Measurements from ENCODE around the gene EZH2. TPM values are rescaled to one million over a fixed set of nuclear protein-coding genes. Genes with fewer than 3 reads are reported as not detected.
A peak's percentile ranks its signal among the peaks of the same experiment; 100 is the strongest.

Gene EZH2
- total and polyA plus RNA-seq, 7 donors: 0.71 to 14.6 (median 1.9) TPM

DNA sequence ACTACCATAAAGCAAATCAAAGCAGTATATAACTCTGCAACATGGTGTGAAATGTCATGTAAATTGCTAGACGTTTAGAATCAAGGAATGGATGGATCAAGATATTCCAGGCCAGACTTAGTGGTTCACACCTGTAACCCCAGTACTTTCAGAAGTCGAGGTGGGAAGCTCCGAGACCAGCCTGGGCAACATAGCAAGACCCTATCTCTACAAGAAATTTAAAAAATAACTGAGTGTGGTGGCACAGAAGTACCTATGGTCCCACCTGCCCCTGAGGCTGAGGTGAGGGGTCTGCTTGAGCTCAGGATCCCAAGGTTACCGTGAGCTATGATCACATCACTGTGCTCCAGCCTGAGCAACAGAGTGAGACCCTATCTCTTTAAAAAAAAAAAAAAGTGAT is 2.8 kb upstream of the EZH2 start:
- Histone ChIP-seq H3K4me3 (no peak overlapping the region), H3K4me1 (peaks cover 0 to 11% (median 7%) of the 10 kb centered on the region in 4 donors), H3K27ac (no peak overlapping the region), H3K27me3 (peaks cover 0 to 15% (median 10%) of the 10 kb centered on the region in 3 donors), H3K36me3 (no peaks in the 10 kb centered on the region), H3K9me3 (no peaks in the 10 kb centered on the region)
- intact Hi-C loops (cut with DNase I): loop anchor here (10.0 kb wide), 2 partner anchors 238 to 382 kb away; partner anchors contain the start of gene ZNF425
- TF ChIP-seq POLR2AphosphoS5 (IDR thresholded peaks at IDR 0.05) (no peak), POLR2A (IDR thresholded peaks at IDR 0.05) (no peak), EP300 (IDR thresholded peaks at IDR 0.05) (no peak)
- TF ChIP-seq, protein P1, sequence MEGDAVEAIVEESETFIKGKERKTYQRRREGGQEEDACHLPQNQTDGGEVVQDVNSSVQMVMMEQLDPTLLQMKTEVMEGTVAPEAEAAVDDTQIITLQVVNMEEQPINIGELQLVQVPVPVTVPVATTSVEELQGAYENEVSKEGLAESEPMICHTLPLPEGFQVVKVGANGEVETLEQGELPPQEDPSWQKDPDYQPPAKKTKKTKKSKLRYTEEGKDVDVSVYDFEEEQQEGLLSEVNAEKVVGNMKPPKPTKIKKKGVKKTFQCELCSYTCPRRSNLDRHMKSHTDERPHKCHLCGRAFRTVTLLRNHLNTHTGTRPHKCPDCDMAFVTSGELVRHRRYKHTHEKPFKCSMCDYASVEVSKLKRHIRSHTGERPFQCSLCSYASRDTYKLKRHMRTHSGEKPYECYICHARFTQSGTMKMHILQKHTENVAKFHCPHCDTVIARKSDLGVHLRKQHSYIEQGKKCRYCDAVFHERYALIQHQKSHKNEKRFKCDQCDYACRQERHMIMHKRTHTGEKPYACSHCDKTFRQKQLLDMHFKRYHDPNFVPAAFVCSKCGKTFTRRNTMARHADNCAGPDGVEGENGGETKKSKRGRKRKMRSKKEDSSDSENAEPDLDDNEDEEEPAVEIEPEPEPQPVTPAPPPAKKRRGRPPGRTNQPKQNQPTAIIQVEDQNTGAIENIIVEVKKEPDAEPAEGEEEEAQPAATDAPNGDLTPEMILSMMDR (IDR thresholded peaks at IDR 0.05): no peak
- DNase-seq: no peak
- WGBS, 2 donors: 87 to 94% methylated on average over 4 of the region's 4 CpGs

- peak; percentile 96 for DNase-seq
- H3K4me1 ChIP-seq: peaks cover 0 to 11% (median 7%) of the 10 kb centered on the region in 4 donors
- 0 to 1% methylated on average over 101 of the region's 101 CpGs for WGBS, 2 donors
- intact Hi-C loops (cut with DNase I): loop anchor here (1.0 to 10.0 kb wide), 8 partner anchors 57 to 380 kb away; partner anchors contain the start of genes CUL1, PDIA4, ZNF398 and ZNF425
- H3K4me3 ChIP-seq: peak overlapping the region; percentile 74 to 97 (median 78)
- peaks cover 0 to 30% (median 10%) of the 10 kb centered on the region in 3 donors for H3K27me3 ChIP-seq
- TF ChIP-seq, protein P1 (IDR thresholded peaks at IDR 0.05): no peak
- peak; percentile 78 to 91 (median 84) for TF ChIP-seq POLR2AphosphoS5 (IDR thresholded peaks at IDR 0.05)
- TF ChIP-seq POLR2A (IDR thresholded peaks at IDR 0.05): peak in 1 of 2 donors; percentile 27
- H3K36me3 ChIP-seq: no peaks in the 10 kb centered on the region
- peak overlapping the region; percentile 91 to 95 (median 93) for H3K27ac ChIP-seq
- H3K9me3 ChIP-seq: no peaks in the 10 kb centered on the region
Observed at GRCh38 chr7:148884299-148885022, 370 bp upstream of the EZH2 start.

DNA sequence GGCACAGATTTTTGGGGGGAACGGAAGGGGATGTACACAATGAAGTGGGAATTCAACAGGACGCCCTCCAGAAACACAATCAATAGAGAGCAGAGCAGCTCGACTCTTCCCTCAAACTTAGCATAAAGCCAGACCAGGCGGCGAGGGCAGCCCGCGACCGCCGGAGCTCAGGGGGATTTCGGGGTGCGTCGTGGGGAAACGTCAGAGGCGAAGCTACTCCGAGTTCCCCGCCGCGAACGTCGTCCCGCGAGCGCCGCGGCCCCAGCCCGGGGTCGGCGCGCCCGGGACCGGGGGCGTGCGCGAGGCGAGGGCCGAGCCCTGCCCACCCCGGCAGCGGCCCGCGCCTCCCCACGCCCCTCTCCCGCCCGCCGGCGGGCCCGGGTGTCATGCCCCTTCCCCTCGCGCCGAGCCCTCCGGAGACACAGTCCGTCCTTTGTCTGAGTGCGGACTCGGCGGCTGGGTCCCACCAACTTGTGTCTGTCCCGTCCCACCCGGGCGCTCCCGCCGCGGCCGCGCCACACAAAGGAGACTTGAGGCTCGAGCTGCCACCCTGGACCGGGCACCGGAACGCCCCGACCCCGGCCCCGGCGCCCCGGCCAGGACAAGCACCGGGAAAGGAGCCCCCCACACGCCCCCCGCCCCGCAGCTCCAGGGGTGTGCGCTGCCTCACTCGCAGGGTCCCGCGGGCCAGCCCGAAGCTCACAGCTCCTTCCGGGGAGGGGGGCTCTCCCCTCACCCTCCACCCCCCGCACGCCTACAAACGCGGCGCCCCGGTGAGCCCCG is 634 bp downstream of the EZH2 start:
- intact Hi-C loops (cut with DNase I): loop anchor here (1.0 to 10.0 kb wide), 8 partner anchors 58 to 379 kb away; partner anchors contain the start of genes CUL1, PDIA4, ZNF398 and ZNF425
- WGBS, 2 donors: 0 to 1% methylated on average over 88 of the region's 88 CpGs

GRCh38 chr7:148882841-148883265 is 1.2 kb downstream of the EZH2 start:
- H3K9me3 ChIP-seq: no peaks in the 10 kb centered on the region
- no peak for DNase-seq
- peaks cover 0 to 30% (median 10%) of the 10 kb centered on the region in 3 donors for H3K27me3 ChIP-seq
- H3K36me3 ChIP-seq: no peaks in the 10 kb centered on the region
- 0 to 1% methylated on average over 12 of the region's 12 CpGs for WGBS, 2 donors
- intact Hi-C loops (cut with DNase I): loop anchor here (5.0 to 10.0 kb wide), 6 partner anchors 79 to 378 kb away; partner anchors contain the start of genes PDIA4, ZNF398, ZNF425 and ZNF786
- H3K27ac ChIP-seq: peak overlapping the region in 2 of 4 donors; percentile 91 to 95
- peak overlapping the region; percentile 74 to 97 (median 78) for H3K4me3 ChIP-seq
- H3K4me1 ChIP-seq: peaks cover 0 to 11% (median 7%) of the 10 kb centered on the region in 4 donors
- TF ChIP-seq, protein P1 (IDR thresholded peaks at IDR 0.05): no peak
- TF ChIP-seq POLR2AphosphoS5 (IDR thresholded peaks at IDR 0.05): peak; percentile 42 to 86 (median 76)

More for the DNA sequence above, 634 bp downstream of the EZH2 start:
- Histone ChIP-seq H3K36me3 (no peaks in the 10 kb centered on the region), H3K27ac (peak overlapping the region; percentile 91 to 95 (median 93)), H3K9me3 (no peaks in the 10 kb centered on the region), H3K4me3 (peak overlapping the region; percentile 74 to 97 (median 78)), H3K4me1 (peaks cover 0 to 11% (median 7%) of the 10 kb centered on the region in 4 donors), H3K27me3 (peaks cover 0 to 30% (median 10%) of the 10 kb centered on the region in 3 donors)
- peak; percentile 75 for DNase-seq
- TF ChIP-seq POLR2AphosphoS5 (IDR thresholded peaks at IDR 0.05) (no peak), POLR2A (IDR thresholded peaks at IDR 0.05) (no peak), EP300 (IDR thresholded peaks at IDR 0.05) (no peak)
- TF ChIP-seq, protein P1 (IDR thresholded peaks at IDR 0.05): no peak

Data from sigmoid colon (tissue), 7 donors.